HG02852 (cell line): ENCODE results near the gene CDKL2.
"Not testable (repeated sequence)": the region's sequence is repeated elsewhere in the genome, so short reads cannot be mapped to it uniquely, and the experiment has no call there.

Experiments
- ATAC-seq: cut with Tn5 transposase; IDR thresholded peaks from one replicate; pipeline ENCODE4 v1.9.1; 2021; ENCODE audit warnings: mild to moderate bottlenecking, moderate library complexity; ENCODE audit not compliant: unreplicated experiment

CDKL2 gene

GRCh38 chr4:75630174-75630936 is at the start of gene CDKL2:
CDKL2 (minus strand) TSS chr4:75630528; CDS start chr4:75625988, 4,540 bp downstream.
- ATAC-seq, result peak; percentile 100

- no peak for ATAC-seq
Observed at GRCh38 chr4:75678965-75679364, 48.6 kb upstream of the CDKL2 start.

- no peak for ATAC-seq
Observed at GRCh38 chr4:75678473-75678872, 48.1 kb upstream of the CDKL2 start.

GRCh38 chr4:75675004-75675531 is 44.7 kb upstream of the CDKL2 start:
- no peak for ATAC-seq

GRCh38 chr4:75673959-75674328 is 43.6 kb upstream of the CDKL2 start:
- ATAC-seq, result no peak

DNA sequence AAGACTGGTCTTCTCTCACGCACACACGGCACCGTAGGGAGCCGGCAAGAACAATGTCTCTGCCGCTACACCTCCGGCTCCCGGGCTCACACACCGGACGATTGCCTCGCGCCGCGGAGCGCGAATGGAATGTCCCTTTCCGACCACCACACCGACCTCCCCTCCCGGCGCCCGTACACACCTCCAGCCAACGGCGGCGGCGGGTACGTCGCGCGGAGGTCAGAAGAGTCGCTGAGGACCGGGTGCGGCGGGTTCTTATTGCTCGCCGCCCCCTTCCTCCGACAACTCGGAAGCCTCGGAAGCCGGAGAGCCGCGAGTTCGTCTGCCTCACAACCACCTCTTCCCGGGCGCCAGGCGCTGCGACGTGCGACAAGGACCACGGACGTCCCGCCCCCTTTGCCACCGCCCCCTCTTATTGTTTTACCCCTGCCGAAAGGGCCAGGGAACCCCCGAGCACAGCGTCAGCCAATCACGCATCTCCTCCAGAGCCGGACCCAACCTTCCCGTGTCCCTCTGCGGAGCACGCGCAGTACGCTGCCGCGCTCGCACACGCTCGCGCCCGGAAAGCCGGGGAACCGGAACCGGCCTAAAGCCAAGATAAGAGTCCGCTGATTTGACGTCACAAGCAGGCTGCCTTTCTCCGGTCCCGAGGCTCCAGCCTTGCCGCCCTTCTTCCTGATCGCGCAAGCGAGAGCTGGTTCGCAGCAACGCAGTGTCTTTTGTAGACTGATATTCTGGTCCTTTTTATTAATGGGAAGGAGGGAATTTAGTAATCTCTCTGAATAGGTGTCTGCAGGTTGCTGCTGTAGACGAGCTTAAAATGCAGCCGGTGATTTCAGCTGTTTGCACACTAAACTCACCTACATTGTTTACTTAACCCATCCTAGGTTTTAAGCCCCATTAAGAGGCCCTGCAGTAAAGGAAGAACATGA is 43.0 kb upstream of the CDKL2 start, which contains the start of gene G3BP2:
G3BP2 (minus strand) TSS at position 385 of the 932 bp plus-strand sequence. CDS start 11,386 bp downstream, outside the sequence.
- peak; percentile 91 for ATAC-seq

GRCh38 chr4:75672461-75673026 is 42.2 kb upstream of the CDKL2 start:
- peak; percentile 28 for ATAC-seq

DNA sequence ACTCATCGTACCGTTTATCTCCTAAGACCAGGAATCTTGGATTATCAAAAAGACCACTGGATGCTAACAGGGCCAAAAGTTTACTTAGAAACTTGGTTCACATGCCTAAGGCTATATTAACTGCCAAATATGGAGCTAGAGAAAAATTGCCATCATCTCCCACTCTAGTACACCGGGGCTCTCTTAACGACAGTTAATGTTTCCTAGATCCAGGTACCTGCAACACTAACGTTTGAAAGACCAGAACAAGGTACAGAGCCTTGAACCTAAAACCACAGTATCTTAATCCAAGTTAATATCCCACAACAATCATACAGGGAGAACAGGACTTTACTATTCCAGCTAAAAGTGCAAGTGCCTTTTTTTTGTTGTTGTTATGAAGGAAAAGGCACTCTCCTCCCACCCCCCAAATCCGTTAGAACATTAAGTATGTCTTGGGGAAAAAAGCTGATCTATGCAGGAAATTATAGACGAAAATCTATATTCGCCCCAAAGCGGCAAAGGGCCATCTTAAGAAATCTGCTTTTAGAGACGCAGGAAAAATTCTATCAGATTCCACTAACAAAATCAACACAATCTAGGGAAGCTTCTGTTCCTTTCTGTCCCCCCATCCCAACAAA is 41.6 kb upstream of the CDKL2 start:
- ATAC-seq, result no peak

DNA sequence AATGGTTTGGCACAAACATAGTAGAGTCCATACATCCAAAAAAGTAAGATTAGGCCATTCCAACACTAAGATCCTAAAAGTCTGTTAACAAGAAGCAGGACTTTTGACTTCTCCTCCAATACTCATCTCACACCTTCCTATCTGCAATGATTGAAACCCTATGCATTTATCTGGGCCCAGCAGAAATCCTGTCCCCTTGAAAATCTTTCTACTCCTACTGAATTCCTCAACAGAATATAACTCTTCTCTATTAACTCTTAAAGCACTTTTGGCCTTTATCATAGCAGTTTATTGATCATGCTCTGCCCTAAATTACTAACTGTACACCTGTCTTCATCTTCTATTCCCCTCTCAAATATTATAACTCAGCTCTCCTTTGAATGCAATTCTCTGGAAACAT is 38.3 kb upstream of the CDKL2 start:
- no peak for ATAC-seq

DNA sequence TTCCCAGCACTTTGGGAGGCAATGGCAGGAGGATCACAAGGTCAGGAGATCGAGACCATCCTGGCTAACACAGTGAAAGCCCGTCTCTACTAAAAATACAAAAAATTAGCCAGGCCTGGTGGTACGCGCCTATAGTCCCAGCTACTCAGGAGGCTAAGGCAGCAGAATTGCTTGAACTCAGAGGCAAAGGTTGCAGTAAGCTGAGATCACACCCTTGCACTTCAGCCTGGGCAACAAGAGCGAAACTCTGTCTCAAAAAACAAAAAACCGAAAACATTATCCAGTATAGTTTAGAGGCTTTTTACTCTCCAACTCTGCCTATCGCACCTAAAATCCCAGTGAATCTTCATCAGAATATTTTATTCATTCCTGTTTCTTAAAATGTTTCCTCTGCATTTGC is 37.3 kb upstream of the CDKL2 start:
- not testable (repeated sequence) for ATAC-seq

DNA sequence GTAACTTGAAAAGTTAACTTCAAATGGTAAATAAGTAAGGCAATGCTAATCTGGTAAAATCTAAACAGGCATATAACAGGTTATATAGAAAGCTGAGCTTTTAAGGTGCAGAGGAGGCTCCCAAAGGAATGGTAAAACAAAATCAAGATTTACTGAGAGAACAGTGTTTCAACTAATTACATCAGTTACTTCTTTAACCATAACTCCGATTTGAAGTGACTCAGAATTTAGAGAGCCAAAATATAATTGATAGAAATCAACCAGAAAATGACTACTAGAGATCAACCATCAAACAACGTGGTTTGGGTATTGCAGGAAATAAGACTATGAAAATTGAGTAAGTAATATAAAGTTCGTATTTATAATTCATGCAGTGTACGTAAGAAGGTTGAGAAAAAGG is 36.0 kb upstream of the CDKL2 start:
- no peak for ATAC-seq

DNA sequence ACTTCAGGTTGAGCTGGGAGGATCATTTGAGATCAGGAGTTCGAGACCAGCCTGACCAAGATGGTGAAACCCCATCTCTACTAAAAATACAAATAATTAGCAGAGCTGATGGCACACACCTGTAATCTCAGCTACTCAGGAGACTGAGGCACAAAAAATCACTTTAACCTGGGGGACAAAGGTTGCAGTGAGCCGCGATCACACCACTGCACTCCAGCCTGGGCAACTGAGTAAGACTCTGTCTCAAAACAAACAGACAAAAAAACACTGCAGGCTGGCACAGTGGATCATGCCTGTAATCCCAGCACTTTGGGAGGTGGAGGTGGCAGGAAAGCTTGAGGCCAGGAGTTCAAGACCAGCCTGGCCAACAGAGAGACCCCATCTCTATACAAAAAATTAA is 34.3 kb upstream of the CDKL2 start:
- ATAC-seq, result not testable (repeated sequence)

DNA sequence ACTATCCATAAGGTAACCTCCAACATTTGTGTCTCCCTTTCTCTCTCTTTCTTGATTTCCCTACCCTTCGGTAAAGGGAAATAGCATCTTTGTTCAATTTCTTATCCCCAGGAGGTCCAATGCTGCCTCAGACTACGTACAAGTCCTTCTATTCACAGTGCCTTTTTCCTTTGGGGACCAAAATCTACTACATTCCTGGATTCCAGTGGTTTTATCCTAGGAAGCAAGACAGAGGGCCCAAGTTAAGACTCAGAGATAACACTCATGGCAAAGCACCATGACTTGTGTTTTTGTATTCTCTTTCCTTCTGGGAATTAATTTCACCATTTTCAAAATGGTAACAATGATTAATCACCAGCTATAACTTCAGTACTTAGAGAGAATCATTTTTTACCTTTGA is 32.3 kb upstream of the CDKL2 start:
- ATAC-seq, result no peak

DNA sequence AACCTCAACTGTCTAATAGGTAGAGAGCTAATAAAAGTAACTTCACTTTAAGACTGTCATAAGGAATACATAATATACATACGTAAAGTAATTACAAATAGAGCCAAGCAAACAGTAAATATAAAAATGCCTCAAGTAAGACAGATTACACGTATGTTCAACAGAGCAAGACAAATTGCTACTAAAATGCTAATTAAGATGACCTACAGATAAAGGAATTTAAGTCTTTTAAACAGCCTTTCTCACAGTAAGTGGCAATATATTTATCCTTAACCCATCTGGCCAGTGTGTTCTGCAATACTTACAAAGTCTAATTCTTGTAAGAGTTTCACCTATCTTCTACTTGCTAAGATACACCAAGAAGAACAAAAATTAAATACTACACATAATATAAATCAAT is 30.2 kb upstream of the CDKL2 start:
- ATAC-seq, result no peak

GRCh38 chr4:75659512-75660031 is 29.2 kb upstream of the CDKL2 start:
- no peak for ATAC-seq

- no peak for ATAC-seq
Observed at GRCh38 chr4:75658876-75659275, 28.5 kb upstream of the CDKL2 start.

DNA sequence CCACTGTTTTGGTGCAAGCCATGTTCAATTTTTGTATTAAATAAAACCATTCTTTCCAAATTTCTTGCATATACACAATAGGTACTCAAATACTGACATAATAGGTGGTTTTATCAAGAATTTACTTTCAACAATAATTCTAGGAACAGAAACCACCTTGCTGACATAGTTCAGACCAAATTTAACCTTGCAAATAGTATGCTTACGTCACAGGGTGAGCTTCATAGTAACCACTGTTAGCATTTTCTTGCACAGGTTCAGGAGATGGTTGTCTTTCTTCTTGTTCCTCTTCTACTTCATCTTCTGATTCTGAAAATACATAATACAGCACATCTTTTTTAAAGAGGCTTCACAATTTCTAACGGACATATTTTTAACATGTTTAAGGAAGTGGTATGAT is 25.2 kb upstream of the CDKL2 start:
- ATAC-seq, result no peak

- ATAC-seq, result no peak
Observed at GRCh38 chr4:75654905-75655304, 24.6 kb upstream of the CDKL2 start.

GRCh38 chr4:75653845-75654503 is 23.6 kb upstream of the CDKL2 start:
- ATAC-seq, result no peak

DNA sequence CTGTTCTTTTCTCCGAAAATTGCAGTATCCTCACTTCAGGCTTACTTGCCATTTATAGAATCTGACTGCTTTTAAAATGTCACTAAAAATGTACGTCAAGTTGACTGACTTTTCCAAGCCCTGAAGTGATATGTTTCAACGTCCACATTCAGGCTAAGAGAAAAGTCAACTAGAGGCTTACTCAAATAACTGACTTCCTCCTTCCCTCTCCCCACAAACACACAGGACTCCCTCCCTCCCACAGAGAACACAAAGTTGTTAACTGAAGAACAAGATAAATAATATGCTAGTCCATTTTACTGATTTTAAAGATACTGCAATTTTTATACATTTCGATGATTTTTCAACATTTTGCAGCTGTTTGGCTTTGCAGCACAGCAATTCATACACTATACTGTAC is 13.8 kb upstream of the CDKL2 start:
- no peak for ATAC-seq
